Kidney (tissue), 14 donors: ENCODE data around the gene PIK3CB. TPM values are rescaled to one million over a fixed set of nuclear protein-coding genes. Genes with fewer than 3 reads are reported as not detected.

ENCODE experiments used
- DNase-seq, 5 donors: peaks; one replicate each; pipeline ENCODE4 v3.0.0-alpha.2; 2013 to 2020
- FAIRE-seq: peaks from 2 replicates; lab custom pipeline; 2012; peaks lifted over from hg19 to GRCh38; lab: Jason Lieb, UNC
- H3K27ac ChIP-seq, 2 donors: one replicate each; pipeline ENCODE4 v1.7.0; 2013; ENCODE audit warnings: low read depth in 2 of 2, low read length in 2 of 2, inconsistent platforms in 1 of 2
- H3K27me3 ChIP-seq: one replicate; pipeline ENCODE4 v1.7.1; 2013; ENCODE audit warnings: low read length, inconsistent platforms; ENCODE audit not compliant: control insufficient read depth, insufficient read depth
- H3K36me3 ChIP-seq, 3 donors: one replicate each; pipeline versions ENCODE4 v1.7.0 to v1.7.1; 2013; ENCODE audit warnings: low read length in 3 of 3, control low read depth in 1 of 3, inconsistent platforms in 1 of 3; ENCODE audit not compliant: insufficient read depth in 3 of 3, control insufficient read depth in 2 of 3
- H3K4me1 ChIP-seq, 3 donors: one replicate each; pipeline versions ENCODE4 v1.7.0 to v1.7.1; 2013; ENCODE audit warnings: low read length in 3 of 3, inconsistent platforms in 1 of 3, low read depth in 1 of 3; ENCODE audit not compliant: control insufficient read depth in 2 of 3, insufficient read depth in 2 of 3
- H3K4me3 ChIP-seq, 3 donors: one replicate each; pipeline versions ENCODE4 v1.7.0 to v1.8.1; 2013; ENCODE audit warnings: low read length in 3 of 3, control low read depth in 1 of 3, inconsistent platforms in 1 of 3
- H3K9ac ChIP-seq, 3 donors: one replicate each; pipeline versions ENCODE4 v1.7.0 to v1.7.1; 2013; ENCODE audit warnings: low read length in 3 of 3, control low read depth in 1 of 3, inconsistent platforms in 1 of 3
- H3K9me3 ChIP-seq, 3 donors: one replicate each; pipeline versions ENCODE4 v1.7.0 to v1.7.1; 2013; ENCODE audit warnings: low read length in 3 of 3, control low read depth in 1 of 3, inconsistent platforms in 1 of 3; ENCODE audit not compliant: control insufficient read depth in 2 of 3, insufficient read depth in 1 of 3
- CTCF ChIP-seq: IDR thresholded peaks from 3 replicates; pipeline ENCODE4 v1.5.1; 2012; ENCODE audit warnings: mild to moderate bottlenecking, moderate library complexity, borderline replicate concordance; ENCODE audit not compliant: insufficient read depth; ENCODE audit errors: extremely low read depth
- intact Hi-C: fragments of 100-400 bp; cut with DNase I; formaldehyde crosslinking; loops from one replicate; pipeline ENCODE4 v1.11.1; 2022
- polyA plus RNA-seq: library from polyadenylated mRNA; stranded (reverse); fragments of 350-450 nt; fragmentation: Illumina TruSeq; extraction: RNeasy Lipid Tissue Mini Kit (QIAGEN cat#74804); gene quantifications from one replicate; pipeline ENCODE4 v1.2.3, GENCODE V29; 2014; ENCODE audit warnings: low read depth, low replicate concordance; ENCODE audit not compliant: insufficient read depth
- total RNA-seq: library from RNA; stranded (reverse); fragmentation: NEBNext Ultra II Directional; extraction: Animal tissue kit (Norgen Biotek cat#: 25700); gene quantifications from one replicate; pipeline ENCODE4 v1.2.1, GENCODE V29; 2021
- donor health status: control.
- donor health status: control.
- donor health status: control.
- donor health status: control.
- donor health status: control.
- donor health status: DM: yes; HTN: yes; CAD: no.
- donor health status: Normal renal cell carcinoma (clear cell type).

PIK3CB gene
- total and polyA plus RNA-seq, 2 donors from 2014 or later, result 20.1 to 48.0 TPM

- no peaks in the 10 kb centered on the region for H3K9me3 ChIP-seq
- DNase-seq (no peak), FAIRE-seq (no peak)
- no peaks in the 10 kb centered on the region for H3K27me3 ChIP-seq
- H3K4me1 ChIP-seq, result no peaks in the 10 kb centered on the region
- peaks cover 0 to 3% (median 0%) of the 10 kb centered on the region in 3 donors for H3K36me3 ChIP-seq
- intact Hi-C loops, result no loop called here
- no peak overlapping the region for H3K4me3 ChIP-seq
- no peak overlapping the region for H3K9ac ChIP-seq
- TF ChIP-seq CTCF, result no peak
- H3K27ac ChIP-seq, result no peak overlapping the region
Observed at GRCh38 chr3:138747225-138747624, 87.5 kb downstream of the PIK3CB start.

- no peak for DNase-seq
- H3K27ac ChIP-seq, result no peak overlapping the region
- no peak overlapping the region for H3K9ac ChIP-seq
- H3K9me3 ChIP-seq, result no peaks in the 10 kb centered on the region
- intact Hi-C loops, result no loop called here
- no peak overlapping the region for H3K4me3 ChIP-seq
- no peak for TF ChIP-seq CTCF
- H3K4me1 ChIP-seq, result no peaks in the 10 kb centered on the region
- no peaks in the 10 kb centered on the region for H3K27me3 ChIP-seq
- peaks cover 0 to 5% (median 0%) of the 10 kb centered on the region in 3 donors for H3K36me3 ChIP-seq
- no peak for FAIRE-seq
Observed at GRCh38 chr3:138740072-138740471, 94.7 kb downstream of the PIK3CB start.

- FAIRE-seq, result no peak
- H3K4me3 ChIP-seq, result no peak overlapping the region
- intact Hi-C loops, result no loop called here
- no peaks in the 10 kb centered on the region for H3K9me3 ChIP-seq
- H3K4me1 ChIP-seq, result no peaks in the 10 kb centered on the region
- no peak for DNase-seq
- no peaks in the 10 kb centered on the region for H3K36me3 ChIP-seq
- no peak overlapping the region for H3K9ac ChIP-seq
- H3K27me3 ChIP-seq, result no peaks in the 10 kb centered on the region
- TF ChIP-seq CTCF, result no peak
- H3K27ac ChIP-seq, result no peak overlapping the region
Observed at GRCh38 chr3:138732456-138732855, 102.3 kb downstream of the PIK3CB start.
